Adrenal gland (tissue), 12 donors: ENCODE data around the gene ADIRF. TPM values are rescaled to one million over a fixed set of nuclear protein-coding genes. Genes with fewer than 3 reads are reported as not detected.
A peak's percentile ranks its signal among the peaks of the same experiment; 100 is the strongest.
"Not testable (repeated sequence)": the region's sequence is repeated elsewhere in the genome, so short reads cannot be mapped to it uniquely, and the experiment has no call there.

Experiments used
- DNase-seq, 7 donors: peaks; one replicate each; pipeline ENCODE4 v3.0.0-alpha.2; 2019 to 2020
- H3K27ac ChIP-seq, 5 donors: fragments of 200-600 bp; sonication (generic) in 4 of 5; 1 replicate in 3 of 5; 2 replicates in 2 of 5; pipeline versions ENCODE4 v1.5.1 to v1.8.0; 2016 to 2020; ENCODE audit warnings: mild to moderate bottlenecking in 1 of 5
- H3K27me3 ChIP-seq: fragments of 200-600 bp; 2 replicates; pipeline ENCODE4 v1.8.0; 2021
- H3K36me3 ChIP-seq, 2 donors: fragments of 200-600 bp; replicated peaks in 1 of 2; 1 replicate in 1 of 2; 2 replicates in 1 of 2; pipeline versions ENCODE4 v1.5.1 to v1.8.0; 2018 to 2022
- H3K4me1 ChIP-seq, 2 donors: fragments of 200-600 bp; replicated peaks in 1 of 2; 1 replicate in 1 of 2; 2 replicates in 1 of 2; pipeline versions ENCODE4 v1.5.1 to v1.8.0; 2018 to 2021
- H3K4me3 ChIP-seq, 4 donors: fragments of 200-600 bp; sonication (generic) in 3 of 4; one replicate each; pipeline ENCODE4 v1.5.1; 2016 to 2018
- H3K9me3 ChIP-seq, 3 donors: fragments of 200-600 bp; sonication (generic) in 1 of 3; replicated peaks in 1 of 3; 1 replicate in 2 of 3; 2 replicates in 1 of 3; pipeline versions ENCODE4 v1.5.1 to v1.8.0; 2016 to 2021
- CTCF ChIP-seq, 6 experiments: fragments of 450-650 bp in 4 of 6; fragments of 200-600 bp in 2 of 6; sonication (generic) in 1 of 6; IDR thresholded peaks; 1 replicate in 5 of 6; 2 replicates in 1 of 6; pipeline versions ENCODE4 v1.5.1 to v1.8.0; 2016 to 2021; ENCODE audit warnings: antibody characterized with exemption in 6 of 6, mild to moderate bottlenecking in 2 of 6, moderate library complexity in 1 of 6
- POLR2A ChIP-seq, 2 donors: fragments of 450-650 bp; IDR thresholded peaks; one replicate each; pipeline ENCODE4 v1.6.1; 2017; ENCODE audit warnings: antibody characterized with exemption in 2 of 2, mild to moderate bottlenecking in 2 of 2, moderate library complexity in 1 of 2
- WGBS, 4 donors: extraction: QIAGEN DNeasy Blood & Tissue Kit in 2 of 4; methylation state at CpG; one replicate each; pipeline versions ENCODE4 v1.1.5 to v1.1.7; 2013 to 2017; 5-methylcytosine and 5-hydroxymethylcytosine counted together
- intact Hi-C, 2 donors: fragments of 100-400 bp; cut with DNase I; formaldehyde crosslinking; loops; one replicate each; pipeline versions ENCODE4 v1.14.1 to v1.15.0; 2022 to 2023
- polyA plus RNA-seq, 3 donors: library from polyadenylated mRNA; stranded (reverse); fragments of 200-250 nt in 2 of 3; fragments of 350-450 nt in 1 of 3; fragmentation: Illumina TruSeq in 1 of 3; extraction: RNeasy Lipid Tissue Mini Kit (QIAGEN cat#74804) in 1 of 3; gene quantifications; one replicate each; pipeline ENCODE4 v1.2.3, GENCODE V29; 2013 to 2014
- total RNA-seq, 9 donors: library from RNA; depleted of rRNA in 4 of 9; stranded (reverse); fragments of >200 nt in 4 of 9; fragments of 120-200 nt in 1 of 9; fragmentation: NEBNext Ultra II Directional in 1 of 9; extraction: Animal tissue kit (Norgen Biotek cat#: 25700) in 1 of 9; gene quantifications; one replicate each; pipeline versions ENCODE4 v1.1.0 to v1.2.4, GENCODE V29; 2013 to 2023
- donor health status: healthy with polysubstance abuse.
- donor health status: Bipolar disorder and iron deficiency.
- donor health status: DM: yes; HTN: yes; CAD: no.
- donor health status: DM: no; HTN: no; CAD: no.
- donor health status: DM: no; HTN: no; CAD: no.
- donor health status: DM: yes; HTN: yes; CAD: no.

ADIRF gene
- total and polyA plus RNA-seq, 12 donors = 3.3 to 592 (median 22.6) TPM

DNA sequence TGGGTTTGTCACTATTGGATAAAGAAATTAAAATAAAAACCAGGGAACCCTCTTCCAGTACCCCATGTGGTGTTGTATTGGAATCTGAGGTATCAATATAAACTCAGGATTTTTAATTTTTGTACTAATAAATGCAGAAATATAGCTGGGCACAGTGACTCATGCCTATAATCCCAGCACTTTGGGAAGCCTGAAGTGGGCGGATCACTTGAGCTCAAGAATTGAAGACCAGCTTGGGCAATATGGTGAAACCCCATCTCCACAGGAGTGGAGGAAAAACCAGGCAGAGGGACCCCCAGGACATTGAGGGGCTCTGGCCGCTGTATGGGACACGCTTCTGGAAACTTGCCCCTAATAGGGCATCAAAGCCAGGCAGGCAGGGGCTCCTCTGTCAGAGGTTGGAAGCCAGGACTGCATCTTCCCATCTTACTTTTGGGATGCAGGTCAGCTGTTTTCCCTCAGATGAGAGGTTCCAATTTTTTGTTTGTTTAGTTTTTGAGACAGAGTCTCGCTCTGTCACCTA lies 11.1 kb downstream of the ADIRF start:
- Histone ChIP-seq H3K27me3 (no peaks in the 10 kb centered on the region), H3K4me3 (no peak overlapping the region), H3K9me3 (no peaks in the 10 kb centered on the region), H3K4me1 (peaks cover 13 to 14% of the 10 kb centered on the region in 2 donors), H3K27ac (peak overlapping the region in 2 of 5 donors; percentile 63 to 75), H3K36me3 (no peaks in the 10 kb centered on the region)
- 68 to 97% (median 76%) methylated on average over 4 of the region's 4 CpGs for WGBS, 4 donors
- TF ChIP-seq CTCF (IDR thresholded peaks at IDR 0.05) (no peak), POLR2A (IDR thresholded peaks at IDR 0.05) (no peak)
- intact Hi-C loops = no loop called here
- DNase-seq = peak in 1 of 7 donors; percentile 2

DNA sequence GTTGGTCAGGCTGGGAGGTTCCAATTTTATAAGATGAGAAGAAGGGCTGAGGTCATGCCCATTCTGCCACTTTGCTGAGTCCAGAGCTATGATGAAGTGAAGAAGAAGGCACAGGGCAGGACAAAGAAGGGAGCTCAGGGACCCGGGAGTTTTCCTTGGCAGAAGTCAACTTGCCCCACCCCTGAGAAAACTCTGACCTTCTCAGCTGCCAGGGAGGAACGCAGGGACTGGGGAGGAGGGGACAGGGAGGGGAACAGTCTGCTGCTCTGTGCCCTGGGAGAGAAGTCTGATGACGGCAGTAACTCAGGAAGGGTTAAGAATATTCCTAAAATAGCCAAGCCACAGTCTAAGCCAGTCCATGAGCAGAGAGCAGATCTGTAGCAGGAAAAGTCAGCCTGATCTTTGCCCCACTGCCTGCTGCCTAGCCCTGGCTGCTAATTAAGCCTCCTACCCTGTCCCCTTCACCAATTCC lies 11.7 kb downstream of the ADIRF start:
- H3K27me3 ChIP-seq = no peaks in the 10 kb centered on the region
- H3K4me3 ChIP-seq = no peak overlapping the region
- peak overlapping the region in 4 of 5 donors; percentile 38 to 75 (median 66) for H3K27ac ChIP-seq
- peak; percentile 54 to 73 (median 61) for DNase-seq
- 8 to 17% (median 13%) methylated on average over 3 of the region's 3 CpGs for WGBS, 4 donors
- no peaks in the 10 kb centered on the region for H3K9me3 ChIP-seq
- H3K4me1 ChIP-seq = peaks cover 13 to 14% of the 10 kb centered on the region in 2 donors
- TF ChIP-seq POLR2A (IDR thresholded peaks at IDR 0.05) = peak in 1 of 2 donors; percentile 39
- TF ChIP-seq CTCF (IDR thresholded peaks at IDR 0.05) = no peak
- intact Hi-C loops = no loop called here
- H3K36me3 ChIP-seq = no peaks in the 10 kb centered on the region

- H3K4me3 ChIP-seq, intact Hi-C loops, DNase-seq, H3K9me3 ChIP-seq, H3K36me3 ChIP-seq, H3K27me3 ChIP-seq: not testable (repeated sequence)
- Histone ChIP-seq H3K4me1 (peaks cover 13 to 14% of the 10 kb centered on the region in 2 donors), H3K27ac (peak overlapping the region in 1 of 5 donors; percentile 75)
- 77 to 89% (median 84%) methylated on average over 6 of the region's 6 CpGs for WGBS, 4 donors
These were observed 12.7 kb downstream of the ADIRF start for GRCh38 chr10:86981020-86981419.

- 78 to 93% (median 84%) methylated on average over 5 of the region's 5 CpGs for WGBS, 4 donors
- Histone ChIP-seq H3K27ac (no peak overlapping the region), H3K9me3 (no peaks in the 10 kb centered on the region), H3K4me1 (peaks cover 13 to 14% of the 10 kb centered on the region in 2 donors), H3K36me3 (no peaks in the 10 kb centered on the region), H3K4me3 (no peak overlapping the region), H3K27me3 (no peaks in the 10 kb centered on the region)
- DNase-seq = no peak
- no peak for TF ChIP-seq CTCF (IDR thresholded peaks at IDR 0.05)
- TF ChIP-seq POLR2A (IDR thresholded peaks at IDR 0.05) = no peak
- intact Hi-C loops = no loop called here
These were observed 13.4 kb downstream of the ADIRF start for GRCh38 chr10:86981716-86982115.

DNA sequence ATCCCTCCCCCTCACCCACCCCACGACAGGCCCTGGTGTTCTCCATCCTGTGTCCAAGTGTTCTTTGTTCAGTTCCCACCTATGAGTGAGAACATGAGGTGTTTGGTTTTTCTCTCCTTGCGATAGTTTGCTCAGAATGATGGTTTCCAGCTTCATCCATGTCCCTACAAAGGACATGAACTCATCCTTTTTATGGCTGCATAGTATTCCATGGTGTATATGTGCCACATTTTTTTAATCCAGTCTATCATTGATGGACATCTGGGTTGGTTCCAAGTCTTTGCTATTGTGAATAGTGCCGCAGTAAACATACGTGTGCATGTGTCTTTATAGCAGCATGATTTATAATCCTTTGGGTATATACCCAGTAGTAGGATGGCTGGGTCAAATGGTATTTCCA lies 16.2 kb downstream of the ADIRF start:
- H3K27ac ChIP-seq, DNase-seq, H3K4me3 ChIP-seq, H3K27me3 ChIP-seq, H3K36me3 ChIP-seq, intact Hi-C loops, H3K9me3 ChIP-seq: not testable (repeated sequence)
- peaks cover 11 to 12% of the 10 kb centered on the region in 2 donors for H3K4me1 ChIP-seq
- WGBS, 4 donors = 94 to 97% (median 95%) methylated on average over 4 of the region's 4 CpGs
